Fibroblast of lung (primary cell): ENCODE results near the gene ZCCHC18.

Experiments used
- EZH2 ChIP-seq: IDR thresholded peaks from 2 replicates; pipeline ENCODE4 v1.5.1; 2012; ENCODE audit warnings: low read length, control low read depth, mild to moderate bottlenecking; ENCODE audit errors: missing control alignments
- TF ChIP-seq, protein P1 (sequence below), 2 donors: IDR thresholded peaks in 1 of 2; conservative IDR thresholded peaks in 1 of 2; 1 replicate in 1 of 2; 2 replicates in 1 of 2; pipeline ENCODE4 v1.5.1; 2011 to 2012; ENCODE audit warnings: low read length in 2 of 2, control low read depth in 1 of 2, inconsistent platforms in 1 of 2, low read depth in 1 of 2, mild to moderate bottlenecking in 1 of 2

DNA sequence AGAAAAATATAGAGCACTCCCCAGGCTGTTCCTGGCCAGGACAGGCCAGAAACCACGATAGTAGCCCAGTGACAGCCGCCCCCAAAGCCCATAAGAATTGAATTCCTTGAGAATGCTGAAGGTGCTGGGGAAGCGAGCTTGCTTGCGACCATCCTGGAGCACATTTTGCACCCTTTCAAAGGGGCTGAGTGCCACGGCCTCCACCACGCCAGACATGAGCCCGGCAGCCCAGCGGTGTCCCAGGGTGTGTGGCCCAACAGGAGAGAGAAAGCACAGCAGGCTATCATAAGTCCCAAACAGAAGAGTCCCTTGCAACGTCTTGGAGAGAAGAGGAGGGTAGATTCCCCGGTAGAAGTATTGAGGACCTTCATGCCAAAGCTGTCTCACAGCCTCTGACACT lies 7.6 kb upstream of the ZCCHC18 start:
- TF ChIP-seq, protein P1, sequence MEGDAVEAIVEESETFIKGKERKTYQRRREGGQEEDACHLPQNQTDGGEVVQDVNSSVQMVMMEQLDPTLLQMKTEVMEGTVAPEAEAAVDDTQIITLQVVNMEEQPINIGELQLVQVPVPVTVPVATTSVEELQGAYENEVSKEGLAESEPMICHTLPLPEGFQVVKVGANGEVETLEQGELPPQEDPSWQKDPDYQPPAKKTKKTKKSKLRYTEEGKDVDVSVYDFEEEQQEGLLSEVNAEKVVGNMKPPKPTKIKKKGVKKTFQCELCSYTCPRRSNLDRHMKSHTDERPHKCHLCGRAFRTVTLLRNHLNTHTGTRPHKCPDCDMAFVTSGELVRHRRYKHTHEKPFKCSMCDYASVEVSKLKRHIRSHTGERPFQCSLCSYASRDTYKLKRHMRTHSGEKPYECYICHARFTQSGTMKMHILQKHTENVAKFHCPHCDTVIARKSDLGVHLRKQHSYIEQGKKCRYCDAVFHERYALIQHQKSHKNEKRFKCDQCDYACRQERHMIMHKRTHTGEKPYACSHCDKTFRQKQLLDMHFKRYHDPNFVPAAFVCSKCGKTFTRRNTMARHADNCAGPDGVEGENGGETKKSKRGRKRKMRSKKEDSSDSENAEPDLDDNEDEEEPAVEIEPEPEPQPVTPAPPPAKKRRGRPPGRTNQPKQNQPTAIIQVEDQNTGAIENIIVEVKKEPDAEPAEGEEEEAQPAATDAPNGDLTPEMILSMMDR (conservative IDR thresholded peaks at IDR 0.05 in 1 of 2, IDR thresholded peaks at IDR 0.05 in 1 of 2; ENCODE audit: low read depth in 1 of 2, low read length in 2 of 2): no peak
- TF ChIP-seq EZH2: no peak
